SK-N-SH (cell line): ENCODE data around the gene C4orf50. TPM values are rescaled to one million over a fixed set of nuclear protein-coding genes. Genes with fewer than 3 reads are reported as not detected.

Source experiments
- CTCF ChIA-PET: fragments of 300-600, 350-600 bp; formaldehyde crosslinking; extraction: SDS; loops from one replicate; lab custom pipeline; 2021; lab: Yijun Ruan, JAX
- POLR2A ChIA-PET: fragments of 350-600 bp; sonication (Branson Sonifier 250); formaldehyde crosslinking; extraction: SDS; loops from one replicate; lab custom pipeline; 2020; ENCODE audit warnings: antibody characterized with exemption, inconsistent platforms; lab: Yijun Ruan, JAX
- DNase-seq: peaks from one replicate; pipeline ENCODE4 v3.0.0; 2012
- H2AFZ ChIP-seq: fragments of 200-600 bp; sonication (generic); 2 replicates; pipeline ENCODE4 v1.8.1; 2016; ENCODE audit warnings: antibody characterized with exemption, mild to moderate bottlenecking, low read depth
- H3F3A ChIP-seq: fragments of 200-600 bp; sonication (generic); replicated peaks from 2 replicates; pipeline ENCODE3; 2016; ENCODE audit warnings: antibody characterized with exemption, mild to moderate bottlenecking; ENCODE audit not compliant: insufficient read depth
- H3K27ac ChIP-seq, 2 experiments: fragments of 200-500 bp in 1 of 2; fragments of 200-600 bp in 1 of 2; sonication (Bioruptor generic) in 1 of 2; sonication (generic), shearing (Covaris generic) in 1 of 2; 2 replicates each; pipeline versions ENCODE4 v1.5.1 to v1.6.1; 2014 to 2016; ENCODE audit warnings: low read depth in 2 of 2, inconsistent platforms in 1 of 2, low read length in 1 of 2, mild to moderate bottlenecking in 1 of 2, mixed read lengths in 1 of 2
- H3K27me3 ChIP-seq: fragments of 200-600 bp; sonication (generic), shearing (Covaris generic); 2 replicates; pipeline ENCODE4 v1.6.1; 2016; ENCODE audit warnings: mixed run types; ENCODE audit not compliant: insufficient read depth
- H3K36me3 ChIP-seq, 2 experiments: fragments of 200-500 bp in 1 of 2; fragments of 200-600 bp in 1 of 2; sonication (Bioruptor generic) in 1 of 2; sonication (generic) in 1 of 2; replicated peaks in 1 of 2; 2 replicates each; pipeline versions ENCODE3 to v1.5.1; 2014 to 2016; ENCODE audit warnings: low read length in 1 of 2, mild to moderate bottlenecking in 1 of 2; ENCODE audit not compliant: insufficient read depth in 2 of 2, control insufficient read depth in 1 of 2
- H3K4me1 ChIP-seq, 2 experiments: fragments of 200-500 bp in 1 of 2; fragments of 200-600 bp in 1 of 2; sonication (Bioruptor generic) in 1 of 2; sonication (generic), shearing (Covaris generic) in 1 of 2; 2 replicates each; pipeline versions ENCODE4 v1.5.1 to v1.6.1; 2014 to 2016; ENCODE audit warnings: low read depth in 1 of 2, low read length in 1 of 2, mixed run types in 1 of 2; ENCODE audit not compliant: insufficient read depth in 2 of 2, control insufficient read depth in 1 of 2
- H3K4me2 ChIP-seq: fragments of 200-600 bp; sonication (generic), shearing (Covaris generic); 2 replicates; pipeline ENCODE4 v1.6.1; 2017; ENCODE audit warnings: mixed run types
- H3K4me3 ChIP-seq, 2 experiments: fragments of 200-500 bp in 1 of 2; fragments of 200-600 bp in 1 of 2; sonication (Bioruptor generic) in 1 of 2; sonication (generic), shearing (Covaris generic) in 1 of 2; 2 replicates each; pipeline versions ENCODE4 v1.5.1 to v1.8.1; 2014 to 2016; ENCODE audit warnings: low read depth in 2 of 2, inconsistent platforms in 1 of 2, low read length in 1 of 2, mild to moderate bottlenecking in 1 of 2, mixed read lengths in 1 of 2, moderate library complexity in 1 of 2
- H3K79me2 ChIP-seq: fragments of 200-600 bp; sonication (generic); 2 replicates; pipeline ENCODE4 v1.8.1; 2017; ENCODE audit warnings: mild to moderate bottlenecking; ENCODE audit not compliant: insufficient read depth
- H3K9ac ChIP-seq: fragments of 200-600 bp; sonication (generic); 2 replicates; pipeline ENCODE4 v1.6.1; 2017; ENCODE audit warnings: mixed run types
- H3K9me2 ChIP-seq: fragments of 200-600 bp; sonication (generic); 2 replicates; pipeline ENCODE4 v1.6.1; 2017; ENCODE audit warnings: mixed run types
- H3K9me3 ChIP-seq: fragments of 200-600 bp; sonication (generic); 2 replicates; pipeline ENCODE4 v1.6.1; 2017; ENCODE audit warnings: mixed run types, mild to moderate bottlenecking, moderate library complexity
- H4K20me1 ChIP-seq: fragments of 200-600 bp; sonication (generic); 2 replicates; pipeline ENCODE4 v1.6.1; 2017; ENCODE audit warnings: mild to moderate bottlenecking, mixed run types; ENCODE audit not compliant: insufficient read depth
- EP300 ChIP-seq, 2 experiments: IDR thresholded peaks; 2 replicates each; pipeline versions ENCODE4 v1.4.0 to v1.6.1; 2012; ENCODE audit warnings: borderline replicate concordance in 1 of 2, low read depth in 1 of 2, low read length in 1 of 2
- EZH2phosphoT487 ChIP-seq: fragments of 200-600 bp; sonication (generic); IDR thresholded peaks from 2 replicates; pipeline ENCODE4 v1.6.1; 2017; ENCODE audit warnings: low read depth, mixed run types, mild to moderate bottlenecking, antibody characterized with exemption, moderate library complexity, borderline replicate concordance
- FOSL2 ChIP-seq: IDR thresholded peaks from 2 replicates; pipeline ENCODE4 v1.4.0; 2012; ENCODE audit warnings: low read depth, mild to moderate bottlenecking, moderate library complexity, borderline replicate concordance
- FOXJ3 ChIP-seq: sonication (generic); formaldehyde crosslinking; IDR thresholded peaks from 2 replicates; pipeline ENCODE4 v1.5.1; 2020; ENCODE audit warnings: mild to moderate bottlenecking, missing genetic modification reagents
- GABPA ChIP-seq: IDR thresholded peaks from 2 replicates; pipeline ENCODE4 v1.4.0; 2012; ENCODE audit warnings: low read depth, mild to moderate bottlenecking
- GATA2 ChIP-seq: sonication (generic); formaldehyde crosslinking; IDR thresholded peaks from 2 replicates; pipeline ENCODE4 v1.5.0; 2020; ENCODE audit warnings: mild to moderate bottlenecking, missing genetic modification reagents
- MEF2A ChIP-seq: IDR thresholded peaks from 2 replicates; pipeline ENCODE4 v1.4.0; 2012; ENCODE audit warnings: low read depth, borderline replicate concordance
- MXI1 ChIP-seq: IDR thresholded peaks from 2 replicates; pipeline ENCODE4 v1.6.1; 2012; ENCODE audit warnings: mild to moderate bottlenecking, low read depth, low read length, improper control_type of control experiment
- NFIC ChIP-seq: IDR thresholded peaks from 2 replicates; pipeline ENCODE4 v1.4.0; 2012; ENCODE audit warnings: borderline replicate concordance
- NRF1 ChIP-seq: IDR thresholded peaks from 2 replicates; pipeline ENCODE4 v1.6.1; 2012; ENCODE audit warnings: low read depth, mild to moderate bottlenecking, low read length
- RCOR1 ChIP-seq: fragments of 150-350 bp; IDR thresholded peaks from 2 replicates; pipeline ENCODE4 v1.6.1; 2017; ENCODE audit warnings: antibody characterized with exemption, low read length
- RFX5 ChIP-seq: IDR thresholded peaks from 2 replicates; pipeline ENCODE4 v1.6.1; 2012; ENCODE audit warnings: mild to moderate bottlenecking, improper control_type of control experiment, low read length
- RXRA ChIP-seq: IDR thresholded peaks from 2 replicates; pipeline ENCODE4 v1.4.0; 2012; ENCODE audit warnings: low read depth, mild to moderate bottlenecking, borderline replicate concordance
- SMC3 ChIP-seq: IDR thresholded peaks from 2 replicates; pipeline ENCODE4 v1.6.1; 2012; ENCODE audit warnings: low read depth, low read length, improper control_type of control experiment
- TAF1 ChIP-seq: IDR thresholded peaks from 2 replicates; pipeline ENCODE4 v1.6.1; 2012; ENCODE audit warnings: low read depth, mild to moderate bottlenecking, low read length, moderate library complexity, borderline replicate concordance
- TCF12 ChIP-seq: IDR thresholded peaks from 2 replicates; pipeline ENCODE4 v1.4.0; 2012
- TEAD4 ChIP-seq: IDR thresholded peaks from 2 replicates; pipeline ENCODE4 v1.4.0; 2012; ENCODE audit warnings: mild to moderate bottlenecking, borderline replicate concordance; ENCODE audit not compliant: insufficient read depth
- ZBTB33 ChIP-seq: IDR thresholded peaks from 2 replicates; pipeline ENCODE4 v1.4.0; 2012; ENCODE audit warnings: low read depth, borderline replicate concordance
- WGBS: methylation state at CpG from one replicate; pipeline ENCODE4 v1.1.6; 2017; ENCODE audit warnings: low lambda C conversion rate; 5-methylcytosine and 5-hydroxymethylcytosine counted together
- polyA plus RNA-seq, 3 experiments: library from polyadenylated mRNA; depleted of rRNA; stranded (reverse); fragments of >200 nt; gene quantifications; 2 replicates each; pipeline ENCODE4 v1.2.3, GENCODE V29; 2012
- TF ChIP-seq, protein P1 (sequence below): fragments of 150-350 bp; IDR thresholded peaks from 2 replicates; pipeline ENCODE4 v1.6.1; 2017; ENCODE audit warnings: antibody characterized with exemption, low read length, low read depth, borderline replicate concordance
- TF ChIP-seq, protein P2 (sequence below): IDR thresholded peaks from 2 replicates; pipeline ENCODE4 v1.4.0; 2012; ENCODE audit warnings: low read depth
- TF ChIP-seq, protein P3 (sequence below): IDR thresholded peaks from 2 replicates; pipeline ENCODE4; 2012
- TF ChIP-seq, protein P4 (sequence below): fragments of 150-350 bp; IDR thresholded peaks from 2 replicates; pipeline ENCODE4 v1.6.1; 2016; ENCODE audit warnings: mild to moderate bottlenecking, low read depth, low read length

The C4orf50 gene
- polyA plus RNA-seq, 1 of the 3 experiments (the other 2 are of a cell fraction) = under 0.01 TPM

GRCh38 chr4:6046526-6047129, 28.4 kb upstream of the C4orf50 start:
- ChIA-PET POLR2A (no interaction called here), CTCF (interaction anchor here (0.7 to 1.4 kb wide), 4 partner anchors 24 to 49 kb away, joined by 3 to 4 read pairs (median 3); no protein-coding TSS in a partner anchor)
- no peak for TF ChIP-seq GATA2 (CRISPR knock-in tag)
- no peak for TF ChIP-seq TCF12
- no peak for TF ChIP-seq TEAD4
- TF ChIP-seq FOSL2 = no peak

GRCh38 chr4:6044805-6045204, 26.6 kb upstream of the C4orf50 start:
- CTCF ChIA-PET = interaction anchor here (0.9 to 1.0 kb wide), 2 partner anchors 47 to 502 kb away, joined by 3 read pairs; no protein-coding TSS in a partner anchor

More at GRCh38 chr4:6046526-6047129, 28.4 kb upstream of the C4orf50 start:
- Histone ChIP-seq H2AFZ (no peak overlapping the region), H3F3A (no peaks in the 10 kb centered on the region), H4K20me1 (no peaks in the 10 kb centered on the region), H3K4me2 (no peak overlapping the region), H3K9ac (no peak overlapping the region), H3K9me2 (no peaks in the 10 kb centered on the region), H3K4me1 (no peaks in the 10 kb centered on the region), H3K27me3 (no peaks in the 10 kb centered on the region), H3K36me3 (no peaks in the 10 kb centered on the region), H3K4me3 (no peak overlapping the region), H3K27ac (no peak overlapping the region), H3K9me3 (no peaks in the 10 kb centered on the region), H3K79me2 (no peaks in the 10 kb centered on the region)
- no peak for DNase-seq
- 41% methylated on average over 5 of the region's 14 CpGs for WGBS

More at GRCh38 chr4:6044805-6045204, 26.6 kb upstream of the C4orf50 start:
- no peaks in the 10 kb centered on the region for H4K20me1 ChIP-seq
- peak; percentile 66 for DNase-seq
- no peak for TF ChIP-seq TAF1
- no peak for TF ChIP-seq SMC3
- TF ChIP-seq GABPA = no peak
- TF ChIP-seq GATA2 (CRISPR knock-in tag) = no peak
- no peak for TF ChIP-seq NRF1
- TF ChIP-seq RXRA = no peak
- no peak for TF ChIP-seq RFX5
- TF ChIP-seq, protein P1, sequence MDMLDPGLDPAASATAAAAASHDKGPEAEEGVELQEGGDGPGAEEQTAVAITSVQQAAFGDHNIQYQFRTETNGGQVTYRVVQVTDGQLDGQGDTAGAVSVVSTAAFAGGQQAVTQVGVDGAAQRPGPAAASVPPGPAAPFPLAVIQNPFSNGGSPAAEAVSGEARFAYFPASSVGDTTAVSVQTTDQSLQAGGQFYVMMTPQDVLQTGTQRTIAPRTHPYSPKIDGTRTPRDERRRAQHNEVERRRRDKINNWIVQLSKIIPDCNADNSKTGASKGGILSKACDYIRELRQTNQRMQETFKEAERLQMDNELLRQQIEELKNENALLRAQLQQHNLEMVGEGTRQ = no peak
- TF ChIP-seq, protein P2, sequence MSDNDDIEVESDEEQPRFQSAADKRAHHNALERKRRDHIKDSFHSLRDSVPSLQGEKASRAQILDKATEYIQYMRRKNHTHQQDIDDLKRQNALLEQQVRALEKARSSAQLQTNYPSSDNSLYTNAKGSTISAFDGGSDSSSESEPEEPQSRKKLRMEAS = no peak
- TF ChIP-seq EP300 (IDR thresholded peaks at IDR 0.05; ENCODE audit: borderline replicate concordance in 1 of 2, low read depth in 1 of 2, low read length in 1 of 2) = no peak
- no peak for TF ChIP-seq ZBTB33
- no peak for TF ChIP-seq EZH2phosphoT487
- TF ChIP-seq, protein P3, sequence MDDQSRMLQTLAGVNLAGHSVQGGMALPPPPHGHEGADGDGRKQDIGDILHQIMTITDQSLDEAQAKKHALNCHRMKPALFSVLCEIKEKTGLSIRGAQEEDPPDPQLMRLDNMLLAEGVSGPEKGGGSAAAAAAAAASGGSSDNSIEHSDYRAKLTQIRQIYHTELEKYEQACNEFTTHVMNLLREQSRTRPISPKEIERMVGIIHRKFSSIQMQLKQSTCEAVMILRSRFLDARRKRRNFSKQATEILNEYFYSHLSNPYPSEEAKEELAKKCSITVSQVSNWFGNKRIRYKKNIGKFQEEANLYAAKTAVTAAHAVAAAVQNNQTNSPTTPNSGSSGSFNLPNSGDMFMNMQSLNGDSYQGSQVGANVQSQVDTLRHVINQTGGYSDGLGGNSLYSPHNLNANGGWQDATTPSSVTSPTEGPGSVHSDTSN = no peak
- TF ChIP-seq, protein P4, sequence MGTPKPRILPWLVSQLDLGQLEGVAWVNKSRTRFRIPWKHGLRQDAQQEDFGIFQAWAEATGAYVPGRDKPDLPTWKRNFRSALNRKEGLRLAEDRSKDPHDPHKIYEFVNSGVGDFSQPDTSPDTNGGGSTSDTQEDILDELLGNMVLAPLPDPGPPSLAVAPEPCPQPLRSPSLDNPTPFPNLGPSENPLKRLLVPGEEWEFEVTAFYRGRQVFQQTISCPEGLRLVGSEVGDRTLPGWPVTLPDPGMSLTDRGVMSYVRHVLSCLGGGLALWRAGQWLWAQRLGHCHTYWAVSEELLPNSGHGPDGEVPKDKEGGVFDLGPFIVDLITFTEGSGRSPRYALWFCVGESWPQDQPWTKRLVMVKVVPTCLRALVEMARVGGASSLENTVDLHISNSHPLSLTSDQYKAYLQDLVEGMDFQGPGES = no peak
- no peak for TF ChIP-seq RCOR1
- no peak for TF ChIP-seq FOXJ3 (CRISPR knock-in tag)
- TF ChIP-seq MXI1 = no peak
- no peak for TF ChIP-seq NFIC
- no peak for TF ChIP-seq MEF2A
- TF ChIP-seq, all 33 proteins: peak for 0
- no peaks in the 10 kb centered on the region for H3K4me1 ChIP-seq
- H3K79me2 ChIP-seq = no peaks in the 10 kb centered on the region
- H3K27ac ChIP-seq = no peak overlapping the region
- H3K27me3 ChIP-seq = no peaks in the 10 kb centered on the region
- H3K9ac ChIP-seq = no peak overlapping the region
- no peak overlapping the region for H2AFZ ChIP-seq
- POLR2A ChIA-PET = no interaction called here
- no peaks in the 10 kb centered on the region for H3K9me2 ChIP-seq
- WGBS = 38% methylated on average over 6 of the region's 9 CpGs
- no peak overlapping the region for H3K4me3 ChIP-seq
- no peaks in the 10 kb centered on the region for H3K36me3 ChIP-seq
- H3K9me3 ChIP-seq = no peaks in the 10 kb centered on the region
- no peaks in the 10 kb centered on the region for H3F3A ChIP-seq
- H3K4me2 ChIP-seq = no peak overlapping the region
